Measurements from ENCODE around the gene AP3D1. TPM values are rescaled to one million over a fixed set of nuclear protein-coding genes. Genes with fewer than 3 reads are reported as not detected.

The AP3D1 gene
- total RNA-seq, 1 donor from 2014 or later = 109 TPM

GRCh38 chr19:2154587-2155075 lies 3.3 kb upstream of the AP3D1 start:
- peaks cover 13% of the 10 kb centered on the region for H3K4me1 ChIP-seq
- no peaks in the 10 kb centered on the region for H3K27me3 ChIP-seq
- DNase-seq = no peak
- intact Hi-C loops (cut with DNase I) = loop anchor here (10.0 kb wide), 1 partner anchor 70 kb away; no protein-coding TSS in a partner anchor
- H3K27ac ChIP-seq = no peak overlapping the region
- no peak overlapping the region for H3K4me3 ChIP-seq
- TF ChIP-seq, protein P1, sequence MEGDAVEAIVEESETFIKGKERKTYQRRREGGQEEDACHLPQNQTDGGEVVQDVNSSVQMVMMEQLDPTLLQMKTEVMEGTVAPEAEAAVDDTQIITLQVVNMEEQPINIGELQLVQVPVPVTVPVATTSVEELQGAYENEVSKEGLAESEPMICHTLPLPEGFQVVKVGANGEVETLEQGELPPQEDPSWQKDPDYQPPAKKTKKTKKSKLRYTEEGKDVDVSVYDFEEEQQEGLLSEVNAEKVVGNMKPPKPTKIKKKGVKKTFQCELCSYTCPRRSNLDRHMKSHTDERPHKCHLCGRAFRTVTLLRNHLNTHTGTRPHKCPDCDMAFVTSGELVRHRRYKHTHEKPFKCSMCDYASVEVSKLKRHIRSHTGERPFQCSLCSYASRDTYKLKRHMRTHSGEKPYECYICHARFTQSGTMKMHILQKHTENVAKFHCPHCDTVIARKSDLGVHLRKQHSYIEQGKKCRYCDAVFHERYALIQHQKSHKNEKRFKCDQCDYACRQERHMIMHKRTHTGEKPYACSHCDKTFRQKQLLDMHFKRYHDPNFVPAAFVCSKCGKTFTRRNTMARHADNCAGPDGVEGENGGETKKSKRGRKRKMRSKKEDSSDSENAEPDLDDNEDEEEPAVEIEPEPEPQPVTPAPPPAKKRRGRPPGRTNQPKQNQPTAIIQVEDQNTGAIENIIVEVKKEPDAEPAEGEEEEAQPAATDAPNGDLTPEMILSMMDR (IDR thresholded peaks at IDR 0.05) = no peak
- H3K36me3 ChIP-seq = no peaks in the 10 kb centered on the region
- H3K9me3 ChIP-seq = no peaks in the 10 kb centered on the region
- ATAC-seq = no peak

DNA sequence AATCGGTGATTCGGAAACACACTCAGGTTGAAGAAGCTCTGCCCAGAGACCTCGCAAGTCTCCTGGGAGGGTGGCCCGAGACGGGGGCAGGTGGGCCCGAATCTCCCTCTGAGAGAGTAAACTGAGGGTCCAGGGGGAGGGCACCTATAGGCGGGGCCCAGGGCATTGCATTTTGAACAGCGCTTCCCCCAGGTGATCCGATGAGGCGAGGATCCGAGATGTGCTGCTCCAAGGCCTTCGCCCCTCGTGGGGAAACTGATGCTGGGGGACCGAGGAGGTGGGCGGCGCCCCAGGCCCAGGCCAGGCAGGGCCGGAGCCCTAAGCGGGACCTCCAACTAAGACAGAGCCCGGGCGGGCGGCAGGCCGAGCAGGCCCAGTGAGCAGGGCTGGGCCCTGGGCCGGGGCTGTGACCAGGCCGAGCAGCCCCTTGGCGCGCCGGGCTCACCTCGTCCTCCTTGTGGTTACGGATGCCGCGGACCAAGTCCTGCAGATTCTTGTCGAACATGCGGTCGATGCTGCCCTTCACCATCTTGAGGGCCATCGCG lies 500 bp downstream of the AP3D1 start:
- H3K27me3 ChIP-seq = no peaks in the 10 kb centered on the region
- H3K4me1 ChIP-seq = peaks cover 31% of the 10 kb centered on the region
- peak overlapping the region; percentile 99 for H3K4me3 ChIP-seq
- intact Hi-C loops (cut with DNase I) = loop anchor here (10.0 kb wide), 1 partner anchor 74 kb away; no protein-coding TSS in a partner anchor
- TF ChIP-seq, protein P1 (IDR thresholded peaks at IDR 0.05) = no peak
- peak overlapping the region; percentile 85 for H3K27ac ChIP-seq
- H3K9me3 ChIP-seq = no peaks in the 10 kb centered on the region
- no peaks in the 10 kb centered on the region for H3K36me3 ChIP-seq
- DNase-seq (peak; percentile 79), ATAC-seq (peak; percentile 0)

DNA sequence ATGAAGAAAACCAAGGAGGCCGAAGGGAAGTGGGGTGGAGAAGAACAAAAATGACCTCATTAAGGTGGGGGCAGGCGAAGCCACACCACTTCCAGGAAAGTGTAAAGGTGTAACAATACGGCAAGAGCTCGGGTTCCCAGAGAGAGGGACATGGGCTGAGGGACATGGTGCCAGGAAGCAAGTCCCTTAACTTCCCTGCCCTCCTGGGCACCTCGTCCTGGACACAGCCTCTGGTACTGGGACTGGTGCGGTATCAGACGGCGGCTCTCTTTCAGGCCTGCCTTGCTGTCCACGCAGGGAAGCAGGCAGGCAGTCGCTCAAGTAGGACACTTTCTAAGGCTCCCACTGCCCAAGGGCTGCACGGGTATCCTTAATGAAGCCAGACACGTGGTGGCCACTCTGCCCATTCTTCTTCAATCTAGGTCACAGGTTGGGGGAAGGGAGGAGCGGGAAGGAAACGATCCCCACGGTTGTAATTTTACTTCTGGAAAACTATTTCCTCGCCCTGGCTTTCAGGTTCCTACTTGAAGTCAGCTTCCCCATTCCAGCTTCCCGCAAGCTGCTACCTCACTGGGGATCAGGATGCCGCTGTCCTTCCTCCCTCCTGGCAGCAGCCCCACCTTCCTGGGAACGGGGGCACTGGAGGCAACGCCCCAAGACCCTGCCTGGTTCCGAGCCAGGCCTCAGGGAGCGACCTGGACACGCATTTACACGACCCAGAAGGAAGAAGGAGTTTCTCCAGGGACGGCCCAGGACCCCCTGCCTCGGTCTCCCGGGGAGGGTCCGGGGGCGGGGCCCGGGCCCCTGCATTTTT lies 1.2 kb downstream of the AP3D1 start:
- peak; percentile 1 for ATAC-seq
- peak overlapping the region; percentile 99 for H3K4me3 ChIP-seq
- intact Hi-C loops (cut with DNase I) = loop anchor here (10.0 kb wide), 1 partner anchor 75 kb away; no protein-coding TSS in a partner anchor

DNA sequence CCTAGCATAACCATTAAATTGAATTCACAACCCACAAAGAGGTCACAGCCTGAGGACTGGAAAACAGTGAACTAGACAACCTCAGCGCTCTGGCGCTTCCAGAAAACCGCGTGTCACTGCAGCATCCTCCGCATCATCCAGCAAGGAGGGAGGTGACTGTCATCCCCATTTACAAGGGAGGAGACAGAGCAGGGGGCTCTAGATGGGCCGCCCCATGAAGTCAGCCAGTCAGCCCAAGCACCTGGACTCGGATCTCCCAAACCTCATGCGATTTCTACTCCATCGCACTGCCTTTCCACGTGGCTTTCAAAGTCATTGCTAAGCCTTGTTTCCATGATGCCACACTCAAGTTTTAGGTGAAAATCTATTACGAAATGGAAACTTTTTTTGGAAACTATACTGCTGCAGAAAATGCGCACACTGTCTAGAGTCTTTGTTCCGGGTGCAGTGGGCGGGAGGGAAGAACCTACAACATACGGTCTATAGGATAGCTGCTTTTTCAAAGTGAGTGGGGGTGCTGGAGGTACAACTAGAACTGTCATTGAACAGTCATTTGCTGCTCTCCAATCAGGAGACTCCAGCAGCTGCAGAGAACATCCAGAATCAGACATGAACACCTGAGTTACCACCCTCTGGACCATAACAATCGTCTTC lies 2.8 kb downstream of the AP3D1 start:
- no peaks in the 10 kb centered on the region for H3K27me3 ChIP-seq
- H3K4me3 ChIP-seq = no peak overlapping the region
- H3K4me1 ChIP-seq = peaks cover 31% of the 10 kb centered on the region
- no peaks in the 10 kb centered on the region for H3K9me3 ChIP-seq
- ATAC-seq = no peak
- TF ChIP-seq, protein P1 (IDR thresholded peaks at IDR 0.05) = no peak
- H3K27ac ChIP-seq = no peak overlapping the region
- intact Hi-C loops (cut with DNase I) = no loop called here
- DNase-seq = no peak
- H3K36me3 ChIP-seq = peaks cover 4% of the 10 kb centered on the region

More for the DNA sequence above, 1.2 kb downstream of the AP3D1 start:
- Histone ChIP-seq H3K36me3 (peaks cover under 1% of the 10 kb centered on the region), H3K9me3 (no peaks in the 10 kb centered on the region), H3K27ac (peak overlapping the region; percentile 85), H3K27me3 (no peaks in the 10 kb centered on the region), H3K4me1 (peaks cover 31% of the 10 kb centered on the region)
- DNase-seq = no peak
- TF ChIP-seq, protein P1 (IDR thresholded peaks at IDR 0.05) = no peak

GRCh38 chr19:2145831-2146241 lies 5.5 kb downstream of the AP3D1 start:
- H3K9me3 ChIP-seq = no peaks in the 10 kb centered on the region

More at GRCh38 chr19:2145831-2146241, 5.5 kb downstream of the AP3D1 start:
- Histone ChIP-seq H3K4me3 (no peak overlapping the region), H3K27me3 (no peaks in the 10 kb centered on the region), H3K27ac (no peak overlapping the region), H3K36me3 (peaks cover 4% of the 10 kb centered on the region), H3K4me1 (peaks cover 26% of the 10 kb centered on the region)
- intact Hi-C loops (cut with DNase I) = no loop called here
- no peak for DNase-seq
- TF ChIP-seq, protein P1 (IDR thresholded peaks at IDR 0.05) = no peak
- ATAC-seq = no peak

Measured in upper lobe of right lung (tissue), 1 donor.